ENCODE results near the gene PRPF19. TPM values are rescaled to one million over a fixed set of nuclear protein-coding genes. Genes with fewer than 3 reads are reported as not detected.
A peak's percentile ranks its signal among the peaks of the same experiment; 100 is the strongest.

The PRPF19 gene
- total RNA-seq, 1 experiment from 2014 or later = 109 TPM

GRCh38 chr11:60866911-60867870, 39.2 kb downstream of the PRPF19 start, which contains the start of gene ZP1:
Gene ZP1 (plus strand): TSS chr11:60867542. CDS start chr11:60867562, 20 bp downstream.
- Histone ChIP-seq H3K27me3 (replicated peaks) (no peaks in the 10 kb centered on the region; the same call in 1 of the 2 replicates), H3K4me1 (replicated peaks) (no peaks in the 10 kb centered on the region), H3K27ac (no peak within 1 kb of the TSS), H3K36me3 (no peaks in the 10 kb centered on the region), H3K4me3 (no peak within 1 kb of the TSS), H3K9me3 (replicated peaks) (0 out of 2 replicates have a peak, but pooled peaks cover 3% of the 10 kb centered on the region)
- DNase-seq (ENCODE audit: low read depth in 1 of 2, low spot score in 2 of 2) = no peak

GRCh38 chr11:60864856-60865513, 41.4 kb downstream of the PRPF19 start:
- H3K36me3 ChIP-seq = no peaks in the 10 kb centered on the region
- no peak for DNase-seq (ENCODE audit: low read depth in 1 of 2, low spot score in 2 of 2)
- H3K27ac ChIP-seq = no peak overlapping the region
- no peaks in the 10 kb centered on the region; the same call in 1 of the 2 replicates for H3K27me3 ChIP-seq (replicated peaks)
- no peaks in the 10 kb centered on the region for H3K4me1 ChIP-seq (replicated peaks)
- H3K9me3 ChIP-seq (replicated peaks) = 0 out of 2 replicates have a peak, but pooled peaks cover 3% of the 10 kb centered on the region
- no peak overlapping the region for H3K4me3 ChIP-seq

- no peak overlapping the region for H3K27ac ChIP-seq
- H3K27me3 ChIP-seq (replicated peaks) = no peaks in the 10 kb centered on the region; the same call in 1 of the 2 replicates
- peaks cover 4% of the 10 kb centered on the region for H3K4me1 ChIP-seq (replicated peaks)
- no peaks in the 10 kb centered on the region for H3K36me3 ChIP-seq
- DNase-seq (ENCODE audit: low read depth in 1 of 2, low spot score in 2 of 2) = no peak
- H3K4me3 ChIP-seq = no peak overlapping the region
- 0 out of 2 replicates have a peak, but pooled peaks cover 3% of the 10 kb centered on the region for H3K9me3 ChIP-seq (replicated peaks)
Measured at GRCh38 chr11:60863550-60864521, 42.5 kb downstream of the PRPF19 start.

GRCh38 chr11:60862171-60862570, 44.2 kb downstream of the PRPF19 start:
- H3K4me1 ChIP-seq (replicated peaks) = peaks cover 19% of the 10 kb centered on the region
- 0 out of 2 replicates have a peak, but pooled peaks cover 3% of the 10 kb centered on the region for H3K9me3 ChIP-seq (replicated peaks)
- no peaks in the 10 kb centered on the region; the same call in 1 of the 2 replicates for H3K27me3 ChIP-seq (replicated peaks)
- H3K36me3 ChIP-seq = no peaks in the 10 kb centered on the region
- H3K27ac ChIP-seq = no peak overlapping the region
- DNase-seq (ENCODE audit: low read depth in 1 of 2, low spot score in 2 of 2) = no peak
- no peak overlapping the region for H3K4me3 ChIP-seq

- no peak overlapping the region for H3K4me3 ChIP-seq
- no peaks in the 10 kb centered on the region; the same call in 1 of the 2 replicates for H3K27me3 ChIP-seq (replicated peaks)
- H3K36me3 ChIP-seq = no peaks in the 10 kb centered on the region
- DNase-seq (ENCODE audit: low read depth in 1 of 2, low spot score in 2 of 2) = no peak
- H3K9me3 ChIP-seq (replicated peaks) = 0 out of 2 replicates have a peak, but pooled peaks cover 3% of the 10 kb centered on the region
- H3K4me1 ChIP-seq (replicated peaks) = peaks cover 22% of the 10 kb centered on the region
- H3K27ac ChIP-seq = no peak overlapping the region
Measured at GRCh38 chr11:60860943-60861342, 45.4 kb downstream of the PRPF19 start.

GRCh38 chr11:60859616-60860250, 46.7 kb downstream of the PRPF19 start:
- DNase-seq (ENCODE audit: low read depth in 1 of 2, low spot score in 2 of 2) = no peak
- Histone ChIP-seq H3K27me3 (replicated peaks) (no peaks in the 10 kb centered on the region; the same call in 1 of the 2 replicates), H3K9me3 (replicated peaks) (no peaks in the 10 kb centered on the region), H3K27ac (no peak overlapping the region), H3K36me3 (no peaks in the 10 kb centered on the region), H3K4me1 (replicated peaks) (peaks cover 22% of the 10 kb centered on the region), H3K4me3 (no peak overlapping the region)

- no peak overlapping the region for H3K4me3 ChIP-seq
- DNase-seq (ENCODE audit: low read depth in 1 of 2, low spot score in 2 of 2) = no peak
- H3K9me3 ChIP-seq (replicated peaks) = no peaks in the 10 kb centered on the region
- no peaks in the 10 kb centered on the region; the same call in 1 of the 2 replicates for H3K27me3 ChIP-seq (replicated peaks)
- H3K4me1 ChIP-seq (replicated peaks) = peaks cover 22% of the 10 kb centered on the region
- H3K36me3 ChIP-seq = no peaks in the 10 kb centered on the region
- no peak overlapping the region for H3K27ac ChIP-seq
Measured at GRCh38 chr11:60858731-60859464, 47.5 kb downstream of the PRPF19 start.

- peaks cover 2% of the 10 kb centered on the region; the same call in 1 of the 2 replicates for H3K36me3 ChIP-seq
- H3K27me3 ChIP-seq (replicated peaks) = no peaks in the 10 kb centered on the region
- H3K4me1 ChIP-seq (replicated peaks) = peaks cover 22% of the 10 kb centered on the region
- no peak overlapping the region for H3K27ac ChIP-seq
- no peaks in the 10 kb centered on the region for H3K9me3 ChIP-seq (replicated peaks)
- no peak for DNase-seq (ENCODE audit: low read depth in 1 of 2, low spot score in 2 of 2)
- no peak overlapping the region for H3K4me3 ChIP-seq
Measured at GRCh38 chr11:60858236-60858635, 48.1 kb downstream of the PRPF19 start.

GRCh38 chr11:60857378-60858232, 48.8 kb downstream of the PRPF19 start:
- DNase-seq (ENCODE audit: low read depth in 1 of 2, low spot score in 2 of 2) = peak; percentile 79 to 80

GRCh38 chr11:60855726-60856633, 50.4 kb downstream of the PRPF19 start, which contains the start of gene PTGDR2:
Gene PTGDR2 (minus strand): TSS chr11:60855950. CDS start chr11:60853722, 2,228 bp downstream.
- Histone ChIP-seq H3K27ac (no peak within 1 kb of the TSS), H3K9me3 (replicated peaks) (no peaks in the 10 kb centered on the region), H3K4me1 (replicated peaks) (peaks cover 22% of the 10 kb centered on the region), H3K4me3 (no peak within 1 kb of the TSS), H3K36me3 (peaks cover 22% of the 10 kb centered on the region), H3K27me3 (replicated peaks) (no peaks in the 10 kb centered on the region)
- DNase-seq (ENCODE audit: low read depth in 1 of 2, low spot score in 2 of 2) = no peak

More at GRCh38 chr11:60857378-60858232, 48.8 kb downstream of the PRPF19 start:
- H3K9me3 ChIP-seq (replicated peaks) = no peaks in the 10 kb centered on the region
- peaks cover 22% of the 10 kb centered on the region for H3K4me1 ChIP-seq (replicated peaks)
- H3K27me3 ChIP-seq (replicated peaks) = no peaks in the 10 kb centered on the region
- no peak overlapping the region for H3K4me3 ChIP-seq
- peak overlapping the region; percentile 10; the same call in 1 of the 2 replicates for H3K27ac ChIP-seq
- peaks cover 6% of the 10 kb centered on the region; the same call in 1 of the 2 replicates for H3K36me3 ChIP-seq

Measured in SJSA1 (cell line).